ENCODE results near the gene PKP3. TPM values are rescaled to one million over a fixed set of nuclear protein-coding genes. Genes with fewer than 3 reads are reported as not detected.
A peak's percentile ranks its signal among the peaks of the same experiment; 100 is the strongest.

The PKP3 gene
- total RNA-seq, 2 donors from 2014 or later = not detected

DNA sequence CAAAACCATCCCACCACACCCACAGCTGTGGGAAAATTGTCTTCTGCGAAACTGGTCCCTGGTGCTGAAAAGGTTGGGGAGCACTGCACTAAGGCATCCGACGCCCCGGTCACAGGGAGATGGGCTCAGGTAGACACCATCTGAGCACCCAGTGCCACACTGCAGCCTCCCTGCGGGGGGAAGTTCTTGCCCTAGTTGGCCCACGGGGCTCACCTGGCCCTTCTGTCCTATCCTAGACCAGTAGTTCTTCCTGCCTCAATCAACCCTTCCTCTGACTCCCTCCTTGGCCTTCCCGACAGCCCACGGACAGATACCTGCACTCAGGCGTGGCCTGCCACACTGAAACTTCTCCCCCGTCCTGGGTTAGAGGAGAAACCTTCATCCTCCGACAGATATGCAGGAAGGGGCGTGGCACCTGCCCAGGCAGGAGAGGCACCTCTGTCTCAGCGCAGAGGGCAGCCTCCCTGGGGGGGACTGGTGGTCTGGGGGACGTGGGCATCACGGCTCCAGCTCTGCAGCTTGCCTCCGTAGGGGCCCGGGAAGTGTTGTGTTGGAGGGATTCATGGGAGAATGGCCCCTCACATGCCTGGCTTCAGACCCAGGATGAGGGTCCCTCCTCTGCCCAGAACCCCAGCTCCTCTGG is 43.3 kb downstream of the PKP3 start:
- H3K27ac Mint-ChIP-seq = no peak overlapping the region
- no peak overlapping the region for H3K4me3 Mint-ChIP-seq

GRCh38 chr11:438101-438844 is 44.3 kb downstream of the PKP3 start:
- peaks cover 0 to 5% of the 10 kb centered on the region in 2 donors for H3K4me1 Mint-ChIP-seq (ENCODE audit: low read depth in 2 of 2)
- no peaks in the 10 kb centered on the region for H3K36me3 Mint-ChIP-seq
- no peak overlapping the region for H3K27ac Mint-ChIP-seq
- no peak overlapping the region for H3K4me3 Mint-ChIP-seq
- H3K9me3 Mint-ChIP-seq = no peaks in the 10 kb centered on the region
- DNase-seq (ENCODE audit: low spot score) (peak; percentile 34), ATAC-seq (no peak)
- peaks cover 0 to 2% of the 10 kb centered on the region in 2 donors for H3K27me3 Mint-ChIP-seq

More for the DNA sequence above, 43.3 kb downstream of the PKP3 start:
- H3K36me3 Mint-ChIP-seq = no peaks in the 10 kb centered on the region
- H3K4me1 Mint-ChIP-seq (ENCODE audit: low read depth in 2 of 2) = peaks cover 0 to 5% of the 10 kb centered on the region in 2 donors
- no peaks in the 10 kb centered on the region for H3K9me3 Mint-ChIP-seq
- peaks cover 0 to 2% of the 10 kb centered on the region in 2 donors for H3K27me3 Mint-ChIP-seq
- DNase-seq (ENCODE audit: low spot score) = peak; percentile 55
- ATAC-seq = no peak

- Mint-ChIP-seq H3K9me3 (no peaks in the 10 kb centered on the region), H3K4me3 (no peak overlapping the region), H3K27me3 (peaks cover 0 to 2% of the 10 kb centered on the region in 2 donors), H3K4me1 (ENCODE audit: low read depth in 2 of 2) (peaks cover 0 to 5% of the 10 kb centered on the region in 2 donors), H3K36me3 (no peaks in the 10 kb centered on the region), H3K27ac (no peak overlapping the region)
- ATAC-seq = no peak
- no peak for DNase-seq (ENCODE audit: low spot score)
Measured at GRCh38 chr11:439315-440064, 45.5 kb downstream of the PKP3 start.

GRCh38 chr11:440065-441042 is 46.3 kb downstream of the PKP3 start:
- H3K4me3 Mint-ChIP-seq = no peak overlapping the region
- ATAC-seq (no peak), DNase-seq (ENCODE audit: low spot score) (no peak)
- peaks cover 0 to 2% of the 10 kb centered on the region in 2 donors for H3K27me3 Mint-ChIP-seq
- H3K9me3 Mint-ChIP-seq = no peaks in the 10 kb centered on the region
- no peak overlapping the region for H3K27ac Mint-ChIP-seq
- peaks cover 0 to 5% of the 10 kb centered on the region in 2 donors for H3K4me1 Mint-ChIP-seq (ENCODE audit: low read depth in 2 of 2)
- H3K36me3 Mint-ChIP-seq = no peaks in the 10 kb centered on the region

DNA sequence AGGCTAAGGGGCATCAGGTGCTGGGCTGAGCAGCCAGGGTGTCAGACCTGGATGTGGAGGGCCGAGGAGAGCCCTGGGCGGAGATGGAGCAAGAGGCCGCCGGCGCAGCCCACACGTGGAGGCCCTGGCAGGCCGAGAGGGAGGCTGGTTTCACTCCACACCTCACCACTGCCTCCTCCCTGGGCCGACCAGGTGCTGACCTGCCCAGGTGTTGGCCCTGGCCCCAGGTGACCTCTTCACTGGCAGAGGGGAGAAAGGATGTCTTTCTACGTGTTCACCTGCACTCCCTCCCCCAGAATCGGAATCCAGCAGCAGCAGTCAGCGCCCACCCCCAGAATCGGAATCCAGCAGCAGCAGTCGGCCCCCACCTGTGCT is 47.0 kb downstream of the PKP3 start:
- ATAC-seq = no peak
- no peak for DNase-seq (ENCODE audit: low spot score)
- H3K4me3 Mint-ChIP-seq = no peak overlapping the region
- H3K4me1 Mint-ChIP-seq (ENCODE audit: low read depth in 2 of 2) = peaks cover 0 to 5% of the 10 kb centered on the region in 2 donors
- no peak overlapping the region for H3K27ac Mint-ChIP-seq
- H3K36me3 Mint-ChIP-seq = no peaks in the 10 kb centered on the region
- peaks cover 0 to 2% of the 10 kb centered on the region in 2 donors for H3K27me3 Mint-ChIP-seq
- H3K9me3 Mint-ChIP-seq = no peaks in the 10 kb centered on the region

DNA sequence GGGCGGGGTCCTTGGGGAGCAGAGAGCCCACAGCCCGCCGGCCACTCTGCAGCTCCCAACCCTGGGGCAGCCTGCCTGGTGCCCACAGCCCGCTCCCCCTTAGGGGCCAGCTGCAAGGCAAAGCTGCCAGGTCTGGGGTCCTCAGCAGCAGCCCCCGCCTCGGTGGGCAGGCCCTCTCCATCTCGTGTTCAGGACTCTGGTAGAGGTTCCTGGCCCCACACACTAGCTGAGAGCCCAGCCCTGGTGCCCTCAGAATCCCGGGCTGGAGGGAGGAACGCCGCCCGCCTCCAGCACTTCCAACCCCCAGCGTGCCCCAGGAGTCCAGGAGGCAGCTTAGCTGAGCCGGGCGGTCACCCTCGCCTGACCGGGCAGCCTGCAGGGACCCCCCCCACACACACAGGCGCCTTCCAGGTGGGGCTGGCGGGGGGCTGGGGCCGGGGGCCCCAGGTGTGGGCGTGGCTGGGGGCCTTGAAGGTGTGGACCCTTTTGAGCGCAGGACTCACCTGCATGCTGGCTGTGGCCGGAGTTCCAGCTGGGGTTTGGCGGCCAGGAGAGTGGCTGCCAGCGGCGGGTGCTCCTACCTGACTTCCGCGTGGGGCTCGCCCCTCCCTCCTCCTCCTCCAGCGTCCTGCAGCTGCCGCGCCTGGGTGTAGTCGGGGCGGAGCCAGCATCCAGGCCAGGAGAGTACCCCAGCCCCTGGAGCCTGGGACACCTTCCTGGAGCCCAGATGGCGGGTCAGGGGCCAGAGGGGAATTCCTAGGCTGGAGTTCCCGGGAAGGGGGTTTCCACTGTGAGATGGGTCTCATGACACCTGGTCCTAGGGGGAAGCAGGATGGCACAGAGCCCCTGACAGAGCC is 47.6 kb downstream of the PKP3 start, which contains the start of gene ANO9:
ANO9 (minus strand) TSS at position 594 of the 857 bp plus-strand sequence; CDS start at position 509, 85 bp downstream.
- no peak within 1 kb of the TSS for H3K27ac Mint-ChIP-seq
- H3K27me3 Mint-ChIP-seq = peaks cover 0 to 2% of the 10 kb centered on the region in 2 donors
- H3K4me1 Mint-ChIP-seq (ENCODE audit: low read depth in 2 of 2) = peaks cover 0 to 5% of the 10 kb centered on the region in 2 donors
- ATAC-seq (peak; percentile 29 to 66), DNase-seq (ENCODE audit: low spot score) (no peak)
- no peaks in the 10 kb centered on the region for H3K9me3 Mint-ChIP-seq
- H3K4me3 Mint-ChIP-seq = no peak within 1 kb of the TSS
- H3K36me3 Mint-ChIP-seq = no peaks in the 10 kb centered on the region

DNA sequence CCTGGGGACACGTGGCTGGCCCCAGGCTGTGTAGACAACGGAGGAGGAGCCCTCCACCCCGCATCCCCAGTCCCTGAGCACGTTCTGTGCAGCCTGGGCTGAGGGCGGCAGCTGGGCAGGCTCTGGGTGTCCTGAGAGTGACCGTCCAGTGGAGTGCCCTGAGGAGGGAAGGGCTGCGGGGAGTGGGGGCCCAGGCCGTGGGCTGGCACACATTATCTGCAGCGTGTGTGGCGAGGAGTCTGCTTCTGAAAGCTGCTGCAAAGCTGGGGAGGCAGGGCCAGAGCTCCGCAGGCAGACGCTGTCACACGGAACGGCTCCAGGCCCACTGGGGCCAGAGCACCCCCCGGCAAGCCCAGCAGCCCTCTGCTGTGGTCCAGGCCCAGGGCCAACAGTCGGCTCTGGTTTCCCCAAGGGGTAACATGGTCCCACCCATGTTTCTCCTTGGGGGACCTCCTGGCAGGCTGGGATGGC is 48.6 kb downstream of the PKP3 start:
- Mint-ChIP-seq H3K36me3 (no peaks in the 10 kb centered on the region), H3K27me3 (peaks cover 0 to 2% of the 10 kb centered on the region in 2 donors), H3K9me3 (no peaks in the 10 kb centered on the region), H3K4me3 (no peak overlapping the region), H3K4me1 (ENCODE audit: low read depth in 2 of 2) (peaks cover 0 to 5% of the 10 kb centered on the region in 2 donors), H3K27ac (no peak overlapping the region)
- DNase-seq (ENCODE audit: low spot score) = no peak
- ATAC-seq = no peak

- Mint-ChIP-seq H3K27ac (no peak overlapping the region), H3K4me3 (no peak overlapping the region), H3K4me1 (ENCODE audit: low read depth in 2 of 2) (peaks cover 0 to 5% of the 10 kb centered on the region in 2 donors), H3K9me3 (no peaks in the 10 kb centered on the region), H3K36me3 (no peaks in the 10 kb centered on the region), H3K27me3 (peaks cover 0 to 2% of the 10 kb centered on the region in 2 donors)
- DNase-seq (ENCODE audit: low spot score) (no peak), ATAC-seq (no peak)
Measured at GRCh38 chr11:443542-444199, 49.7 kb downstream of the PKP3 start.

GRCh38 chr11:444396-445144 is 50.6 kb downstream of the PKP3 start:
- Mint-ChIP-seq H3K4me3 (no peak overlapping the region), H3K9me3 (no peaks in the 10 kb centered on the region), H3K27ac (no peak overlapping the region), H3K36me3 (no peaks in the 10 kb centered on the region), H3K4me1 (ENCODE audit: low read depth in 2 of 2) (peaks cover 0 to 5% of the 10 kb centered on the region in 2 donors), H3K27me3 (peaks cover 0 to 2% of the 10 kb centered on the region in 2 donors)
- DNase-seq (ENCODE audit: low spot score) = no peak
- no peak for ATAC-seq

GRCh38 chr11:445765-446588 is 52.0 kb downstream of the PKP3 start:
- no peak for ATAC-seq
- DNase-seq (ENCODE audit: low spot score) = no peak
- Mint-ChIP-seq H3K27ac (no peak overlapping the region), H3K4me3 (no peak overlapping the region), H3K4me1 (ENCODE audit: low read depth in 2 of 2) (peaks cover 4 to 5% of the 10 kb centered on the region in 2 donors), H3K27me3 (peaks cover 0 to 2% of the 10 kb centered on the region in 2 donors), H3K36me3 (peaks cover 4% of the 10 kb centered on the region), H3K9me3 (no peaks in the 10 kb centered on the region)

GRCh38 chr11:446891-447290 is 52.9 kb downstream of the PKP3 start:
- H3K9me3 Mint-ChIP-seq = no peaks in the 10 kb centered on the region
- peaks cover 6% of the 10 kb centered on the region for H3K36me3 Mint-ChIP-seq
- no peak overlapping the region for H3K4me3 Mint-ChIP-seq
- H3K27ac Mint-ChIP-seq = no peak overlapping the region
- no peaks in the 10 kb centered on the region for H3K27me3 Mint-ChIP-seq
- ATAC-seq (no peak), DNase-seq (ENCODE audit: low spot score) (no peak)
- H3K4me1 Mint-ChIP-seq (ENCODE audit: low read depth in 2 of 2) = peaks cover 10% of the 10 kb centered on the region in 2 donors
